GM21447 (cell line): ENCODE data around the gene ADIG.

Source experiments
- ATAC-seq: cut with Tn5 transposase; IDR thresholded peaks from one replicate; pipeline ENCODE4 v1.9.1; 2021; ENCODE audit not compliant: unreplicated experiment

Gene ADIG

DNA sequence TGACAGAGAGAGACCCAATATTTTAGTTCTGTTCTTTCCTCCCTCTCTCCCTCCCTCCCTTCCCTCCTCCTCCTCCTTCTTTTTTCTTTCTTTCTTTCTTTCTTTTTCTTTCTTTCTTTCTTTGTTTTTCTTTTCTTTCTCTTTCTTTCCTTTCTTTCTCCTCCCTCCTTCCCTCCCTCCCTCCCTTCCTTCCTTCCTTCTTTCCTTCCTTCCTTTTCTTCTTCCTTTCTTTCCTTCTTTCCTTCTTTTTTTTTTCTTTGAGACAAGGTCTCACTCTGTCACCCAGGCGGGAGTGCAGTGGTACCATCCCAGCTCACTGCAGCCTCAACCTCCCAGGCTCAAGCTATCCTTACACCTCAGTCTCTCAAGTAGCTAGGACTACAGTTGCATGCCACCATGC lies 49.0 kb downstream of the ADIG start:
- ATAC-seq: no peak

- no peak for ATAC-seq
These were observed 49.7 kb downstream of the ADIG start for GRCh38 chr20:38630727-38631126.

DNA sequence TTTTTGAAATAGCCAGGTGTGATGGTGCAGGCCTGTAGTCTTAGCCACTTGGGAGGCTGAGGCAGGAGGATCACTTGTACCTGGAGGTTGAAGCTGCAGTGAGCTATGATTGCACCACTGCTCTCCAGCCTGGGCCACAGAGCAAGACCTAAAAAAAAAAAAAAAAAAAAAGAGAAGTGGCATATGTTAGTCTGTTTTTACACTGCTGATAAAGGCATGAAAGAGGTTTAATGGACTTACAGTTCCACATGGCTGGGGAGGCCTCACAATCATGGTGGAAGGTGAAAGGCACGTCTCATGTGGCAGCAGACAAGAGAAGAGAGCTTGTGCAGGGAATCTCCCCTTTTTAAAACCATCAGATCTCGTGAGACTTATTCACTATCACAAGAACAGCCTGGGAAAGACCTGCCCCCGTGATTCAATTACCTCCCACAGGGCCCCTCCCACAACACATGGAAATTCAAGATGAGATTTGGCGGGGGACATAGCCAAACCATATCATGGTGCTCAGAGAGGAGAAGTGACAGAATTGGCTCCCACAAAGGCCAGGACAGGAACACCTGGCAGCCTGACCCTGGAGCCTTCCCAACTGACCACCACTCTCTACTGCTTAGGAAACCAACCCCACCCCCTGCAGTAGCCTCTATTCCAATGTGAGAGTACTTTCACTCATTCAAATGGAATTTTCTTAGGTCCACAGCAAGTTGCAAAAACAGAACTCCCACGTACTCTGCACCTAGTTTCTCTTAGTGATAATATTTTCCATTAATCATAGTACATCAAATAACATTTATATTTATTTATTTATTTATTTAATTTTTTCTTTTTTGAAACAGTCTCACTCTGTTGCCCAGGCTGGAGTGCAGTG lies 50.4 kb downstream of the ADIG start:
- ATAC-seq: no peak

DNA sequence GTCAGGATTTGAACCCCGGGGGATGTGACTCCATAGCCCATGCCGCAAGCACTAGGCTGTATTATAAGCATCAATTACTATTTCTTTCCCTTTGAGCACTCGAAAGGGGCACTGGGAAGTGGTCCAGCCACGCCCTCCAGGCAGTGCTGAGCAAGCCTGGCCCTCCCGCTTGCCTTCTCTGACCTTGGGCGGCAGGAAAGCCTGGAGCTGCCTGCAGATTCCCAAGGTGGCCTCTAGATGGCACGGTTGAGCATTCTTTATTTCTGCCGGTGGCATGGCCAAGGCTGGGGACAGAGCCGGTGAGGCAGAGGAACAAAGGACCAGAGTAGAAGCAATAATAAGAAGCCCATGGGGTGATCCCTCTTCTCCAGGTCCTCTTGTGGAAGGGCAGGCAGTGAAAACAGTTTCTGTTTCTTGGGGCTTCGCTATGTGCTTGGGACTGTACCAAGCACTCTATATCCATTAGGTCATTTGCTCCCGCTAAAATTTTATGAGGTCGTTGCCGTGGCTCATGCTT lies 52.6 kb downstream of the ADIG start:
- no peak for ATAC-seq

DNA sequence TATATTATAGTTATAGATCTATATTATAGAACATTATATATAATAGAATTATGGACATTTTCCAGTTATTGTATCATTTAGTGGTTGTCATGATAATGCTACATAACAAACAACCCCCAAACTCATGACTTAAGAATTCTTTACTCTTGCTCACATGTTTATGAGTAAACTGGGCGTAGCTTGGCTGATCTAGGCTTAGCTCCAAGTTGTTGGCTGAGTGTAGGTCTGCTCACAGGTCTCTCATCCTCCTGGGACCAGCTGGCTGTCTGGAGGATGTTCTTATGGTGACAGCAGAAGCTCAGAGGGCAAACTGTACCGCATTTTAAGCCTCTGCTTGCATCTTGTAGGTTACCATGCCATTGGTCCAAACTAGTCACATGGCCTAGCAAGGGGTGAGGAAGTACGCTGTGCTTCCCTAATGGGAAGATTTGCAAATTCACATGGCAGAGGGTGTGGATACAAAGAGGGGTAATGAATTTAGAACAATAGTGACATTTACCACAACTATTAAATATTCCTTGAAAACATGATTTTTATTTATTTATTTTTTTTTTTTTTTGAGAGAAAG lies 54.8 kb downstream of the ADIG start:
- no peak for ATAC-seq
